ENCODE measurements around the gene MAJIN.

- no peak for TF ChIP-seq CTCF (IDR thresholded peaks at IDR 0.05)
- no peak for TF ChIP-seq POLR2A (IDR thresholded peaks at IDR 0.05)
Measured at GRCh38 chr11:65021509-65021908, 49.6 kb upstream of the MAJIN start.

All from heart left ventricle (tissue), 13 donors.